Heart right ventricle (tissue), 16 donors: ENCODE results near the gene LARP4B. TPM values are rescaled to one million over a fixed set of nuclear protein-coding genes. Genes with fewer than 3 reads are reported as not detected.

ENCODE experiments used
- ATAC-seq, 8 donors: fragments of 200-7000 bp; cut with Tn5 transposase; one replicate each; pipeline ENCODE4 v1.9.1; 2020; ENCODE audit warnings: mild to moderate bottlenecking in 8 of 8, moderate library complexity in 8 of 8, moderate number of reproducible peaks in 1 of 8
- DNase-seq, 2 donors: peaks; one replicate each; pipeline ENCODE4 v3.0.0-alpha.2; 2020
- H3K27ac ChIP-seq, 10 donors: fragments of 200-600 bp; sonication (generic) in 2 of 10; one replicate each; pipeline versions ENCODE4 v1.5.0 to v1.8.0; 2020 to 2022; ENCODE audit warnings: mild to moderate bottlenecking in 3 of 10
- H3K27me3 ChIP-seq, 7 donors: fragments of 200-600 bp; one replicate each; pipeline ENCODE4 v1.8.0; 2021 to 2022; ENCODE audit warnings: mild to moderate bottlenecking in 2 of 7
- H3K36me3 ChIP-seq, 9 donors: fragments of 200-600 bp; sonication (generic) in 1 of 9; one replicate each; pipeline versions ENCODE4 v1.5.0 to v1.8.0; 2020 to 2022; ENCODE audit warnings: mild to moderate bottlenecking in 2 of 9
- H3K4me1 ChIP-seq, 9 donors: fragments of 200-600 bp; sonication (generic) in 1 of 9; one replicate each; pipeline versions ENCODE4 v1.5.0 to v1.8.0; 2020 to 2022; ENCODE audit warnings: mild to moderate bottlenecking in 4 of 9
- H3K4me3 ChIP-seq, 10 donors: fragments of 200-600 bp; sonication (generic) in 2 of 10; one replicate each; pipeline versions ENCODE4 v1.5.0 to v1.8.0; 2020 to 2022; ENCODE audit warnings: mild to moderate bottlenecking in 7 of 10, moderate library complexity in 2 of 10
- H3K9me3 ChIP-seq, 11 donors: fragments of 200-600 bp in 10 of 11; sonication (generic) in 2 of 11; one replicate each; pipeline versions ENCODE4 v1.5.0 to v1.8.0; 2013 to 2022; ENCODE audit warnings: mild to moderate bottlenecking in 2 of 11, control low read depth in 1 of 11, moderate library complexity in 1 of 11
- WGBS, 2 donors: extraction: QIAGEN DNeasy Blood & Tissue Kit; methylation state at CpG; one replicate each; pipeline ENCODE4 v1.1.7; 2013; ENCODE audit warnings: inconsistent platforms in 1 of 2; 5-methylcytosine and 5-hydroxymethylcytosine counted together
- intact Hi-C, 10 donors: fragments of 100-400 bp; cut with DNase I; formaldehyde crosslinking; loops; one replicate each; pipeline versions ENCODE4 v1.11.1 to v1.14.2; 2022
- polyA plus RNA-seq, 2 donors: library from polyadenylated mRNA; stranded (reverse); fragments of 200-250 nt; gene quantifications; one replicate each; pipeline ENCODE4 v1.2.3, GENCODE V29; 2013
- total RNA-seq, 10 donors: library from RNA; stranded (reverse); fragmentation: NEBNext Ultra II Directional in 3 of 10; extraction: Animal tissue kit (Norgen Biotek cat#: 25700) in 3 of 10; gene quantifications; one replicate each; pipeline versions ENCODE4 v1.2.1 to v1.2.4, GENCODE V29; 2021 to 2023
- TF ChIP-seq, protein P1 (sequence below), 9 donors: fragments of 200-600 bp; sonication (generic) in 2 of 9; IDR thresholded peaks; one replicate each; pipeline versions ENCODE4 v1.5.0 to v1.8.0; 2021 to 2022; ENCODE audit warnings: antibody characterized with exemption in 9 of 9, mild to moderate bottlenecking in 5 of 9, moderate library complexity in 1 of 9
- donor health status: Arrhythmogenic right ventricular cardiomyopathy.
- donor health status: ischemic (EF 13 %, LVEDD 7.1; RV severe dilation, severe dysfunction).
- donor health status: healthy with polysubstance abuse.
- donor health status: DM: no; HTN: yes; CAD: no.
- donor health status: DM: no; HTN: no; CAD: no.
- donor health status: ischemic (EF 25% LVEDD 6.9; RV normal size, moderate dysfunction).
- donor health status: ischemic (EF 25% LVEDD 5.7; RV mildly dilated, moderate dysfunction).
- donor health status: healthy.
- donor health status: DM: yes; HTN: yes; CAD: no.
- donor health status: Ischemic cardiomyopathy.
- donor health status: ischemic (EF 35%, LVEDD 5.7; RV mildly dilated, moderate dysfunction).
- donor health status: nonischemic (EF 11% LVEDD 7.7; RV severe dilation, severe dysfunction).
- donor health status: DM: yes; HTN: yes; CAD: no.
- donor health status: PGD.
- donor health status: ischemic (EF 29% LVEDD 5.4; RV normal size, mild dysfunction).
- donor health status: nonischemic (EF 23%, LVEDD 6.1; RV moderate dilation, normal function).

LARP4B gene
- total and polyA plus RNA-seq, 12 donors = 10.6 to 82.6 (median 61.9) TPM

DNA sequence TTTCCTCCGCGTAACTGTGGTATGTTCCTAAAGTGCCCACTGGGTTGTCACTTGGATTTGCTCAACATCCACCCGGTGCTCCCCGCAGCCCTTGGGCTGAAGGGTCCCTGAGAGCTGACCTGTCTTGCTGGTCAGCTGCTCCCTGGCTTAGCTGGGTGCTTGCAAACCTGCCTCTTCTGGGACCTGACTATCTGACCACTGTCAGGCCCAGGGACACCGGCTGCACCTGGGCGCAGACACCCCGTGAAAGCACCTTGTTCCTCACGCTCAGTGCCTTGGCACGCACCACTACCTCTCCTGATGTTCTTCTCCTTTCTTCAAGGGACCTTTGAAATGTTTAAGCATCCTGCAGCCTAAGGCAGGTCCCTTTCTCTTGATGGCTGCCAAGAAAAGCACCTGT lies 26.6 kb upstream of the LARP4B start:
- 94 to 96% methylated on average over 9 of the region's 9 CpGs for WGBS, 2 donors
- Histone ChIP-seq H3K4me1 (no peaks in the 10 kb centered on the region), H3K4me3 (no peak overlapping the region), H3K27ac (no peak overlapping the region), H3K27me3 (peaks cover 0 to 5% (median 0%) of the 10 kb centered on the region in 7 donors), H3K9me3 (no peaks in the 10 kb centered on the region), H3K36me3 (no peaks in the 10 kb centered on the region)
- TF ChIP-seq, protein P1, sequence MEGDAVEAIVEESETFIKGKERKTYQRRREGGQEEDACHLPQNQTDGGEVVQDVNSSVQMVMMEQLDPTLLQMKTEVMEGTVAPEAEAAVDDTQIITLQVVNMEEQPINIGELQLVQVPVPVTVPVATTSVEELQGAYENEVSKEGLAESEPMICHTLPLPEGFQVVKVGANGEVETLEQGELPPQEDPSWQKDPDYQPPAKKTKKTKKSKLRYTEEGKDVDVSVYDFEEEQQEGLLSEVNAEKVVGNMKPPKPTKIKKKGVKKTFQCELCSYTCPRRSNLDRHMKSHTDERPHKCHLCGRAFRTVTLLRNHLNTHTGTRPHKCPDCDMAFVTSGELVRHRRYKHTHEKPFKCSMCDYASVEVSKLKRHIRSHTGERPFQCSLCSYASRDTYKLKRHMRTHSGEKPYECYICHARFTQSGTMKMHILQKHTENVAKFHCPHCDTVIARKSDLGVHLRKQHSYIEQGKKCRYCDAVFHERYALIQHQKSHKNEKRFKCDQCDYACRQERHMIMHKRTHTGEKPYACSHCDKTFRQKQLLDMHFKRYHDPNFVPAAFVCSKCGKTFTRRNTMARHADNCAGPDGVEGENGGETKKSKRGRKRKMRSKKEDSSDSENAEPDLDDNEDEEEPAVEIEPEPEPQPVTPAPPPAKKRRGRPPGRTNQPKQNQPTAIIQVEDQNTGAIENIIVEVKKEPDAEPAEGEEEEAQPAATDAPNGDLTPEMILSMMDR (IDR thresholded peaks at IDR 0.05) = no peak
- DNase-seq (no peak), ATAC-seq (no peak)
- intact Hi-C loops = no loop called here

GRCh38 chr10:955820-956217 lies 24.3 kb upstream of the LARP4B start:
- Histone ChIP-seq H3K27me3 (peaks cover 0 to 12% (median 0%) of the 10 kb centered on the region in 7 donors), H3K4me3 (no peak overlapping the region), H3K9me3 (no peaks in the 10 kb centered on the region), H3K36me3 (no peaks in the 10 kb centered on the region), H3K4me1 (no peaks in the 10 kb centered on the region), H3K27ac (no peak overlapping the region)
- intact Hi-C loops = no loop called here
- ATAC-seq (no peak), DNase-seq (no peak)
- TF ChIP-seq, protein P1 (IDR thresholded peaks at IDR 0.05) = no peak
- WGBS, 2 donors = 71 to 72% methylated on average over 9 of the region's 9 CpGs

- peaks cover 0 to 14% (median 0%) of the 10 kb centered on the region in 7 donors for H3K27me3 ChIP-seq
- no peaks in the 10 kb centered on the region for H3K9me3 ChIP-seq
- H3K36me3 ChIP-seq = no peaks in the 10 kb centered on the region
- H3K27ac ChIP-seq = no peak overlapping the region
- TF ChIP-seq, protein P1 (IDR thresholded peaks at IDR 0.05) = no peak
- intact Hi-C loops = no loop called here
- no peak for ATAC-seq
- no peak overlapping the region for H3K4me3 ChIP-seq
- H3K4me1 ChIP-seq = no peaks in the 10 kb centered on the region
- 45 to 48% methylated on average over 13 of the region's 13 CpGs for WGBS, 2 donors
- DNase-seq = no peak
Observed at GRCh38 chr10:955127-955819, 23.8 kb upstream of the LARP4B start.

- Histone ChIP-seq H3K4me3 (no peak overlapping the region), H3K27me3 (peaks cover 0 to 14% (median 0%) of the 10 kb centered on the region in 7 donors), H3K4me1 (no peaks in the 10 kb centered on the region), H3K36me3 (no peaks in the 10 kb centered on the region), H3K9me3 (no peaks in the 10 kb centered on the region), H3K27ac (no peak overlapping the region)
- ATAC-seq (no peak), DNase-seq (no peak)
- intact Hi-C loops = no loop called here
- TF ChIP-seq, protein P1 (IDR thresholded peaks at IDR 0.05) = no peak
- 88 to 91% methylated on average over 21 of the region's 21 CpGs for WGBS, 2 donors
Observed at GRCh38 chr10:954396-954795, 22.9 kb upstream of the LARP4B start.
